GM19351 (cell line): ENCODE measurements around the gene ZBTB8OS.
A peak's percentile ranks its signal among the peaks of the same experiment; 100 is the strongest.
"Not testable (repeated sequence)": the region's sequence is repeated elsewhere in the genome, so short reads cannot be mapped to it uniquely, and the experiment has no call there.

Experiments used
- ATAC-seq: cut with Tn5 transposase; IDR thresholded peaks from one replicate; pipeline ENCODE4 v1.9.1; 2021; ENCODE audit warnings: mild to moderate bottlenecking, moderate library complexity; ENCODE audit not compliant: unreplicated experiment

The ZBTB8OS gene

DNA sequence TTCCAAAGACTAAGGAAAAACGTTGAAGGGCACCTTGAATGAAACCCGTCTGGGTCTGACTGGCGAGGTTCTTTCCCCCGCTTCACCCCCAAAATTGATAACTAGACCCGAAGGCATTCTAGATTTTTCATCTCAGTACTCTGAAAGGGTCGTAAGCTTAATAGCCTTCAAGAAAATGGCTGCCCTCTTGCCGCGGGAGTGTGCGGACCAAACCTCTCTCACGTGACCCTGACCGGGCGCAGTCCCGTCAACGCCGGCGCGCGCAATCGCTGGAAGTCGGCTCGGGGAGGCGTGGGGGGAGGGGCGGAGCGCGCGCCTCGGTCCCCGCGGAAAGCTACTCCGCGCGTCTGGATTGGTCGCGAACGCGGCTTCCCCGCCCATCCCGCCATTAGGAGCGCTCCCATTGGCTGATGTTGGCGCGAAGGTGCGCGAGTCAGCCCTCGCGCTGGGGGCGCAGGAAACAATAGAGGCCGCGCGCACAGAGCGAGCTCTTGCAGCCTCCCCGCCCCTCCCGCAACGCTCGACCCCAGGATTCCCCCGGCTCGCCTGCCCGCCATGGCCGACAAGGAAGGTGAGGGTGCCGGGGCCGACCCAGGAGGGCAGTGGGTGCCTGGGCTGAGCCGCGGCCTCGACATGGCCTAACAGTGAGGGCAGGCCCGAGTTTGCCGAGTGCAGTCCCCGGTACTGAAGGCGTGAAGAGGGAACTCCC lies 556 bp upstream of the ZBTB8OS start, which contains the start of gene RBBP4:
TSS of gene RBBP4 (plus strand) at position 457 of the 709 bp plus-strand sequence. CDS start at position 556, 99 bp downstream.
- peak; percentile 76 for ATAC-seq

GRCh38 chr1:32647308-32648134 lies 2.8 kb downstream of the ZBTB8OS start:
- no peak for ATAC-seq

DNA sequence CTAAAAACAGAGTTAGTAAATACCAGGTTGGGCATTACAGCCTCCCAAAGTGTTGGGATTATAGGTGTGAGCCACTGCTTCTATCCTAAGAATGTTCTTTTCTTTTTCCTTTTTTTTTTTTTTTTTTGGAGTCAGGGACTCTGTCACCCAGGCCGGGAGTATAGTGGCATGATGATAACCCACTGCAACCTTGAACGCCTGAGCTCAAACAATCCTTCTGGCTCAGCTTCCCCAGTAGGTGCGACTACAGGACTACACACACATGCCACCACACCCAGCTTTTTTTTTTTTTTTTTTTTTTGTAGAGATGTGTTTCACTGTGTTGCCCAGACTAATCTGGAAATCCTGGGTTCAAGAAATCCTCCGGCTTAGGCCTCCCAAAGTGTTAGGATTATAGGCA lies 5.9 kb downstream of the ZBTB8OS start:
- ATAC-seq: no peak

- ATAC-seq: not testable (repeated sequence)
Observed at GRCh38 chr1:32642292-32642827, 8.0 kb downstream of the ZBTB8OS start.

DNA sequence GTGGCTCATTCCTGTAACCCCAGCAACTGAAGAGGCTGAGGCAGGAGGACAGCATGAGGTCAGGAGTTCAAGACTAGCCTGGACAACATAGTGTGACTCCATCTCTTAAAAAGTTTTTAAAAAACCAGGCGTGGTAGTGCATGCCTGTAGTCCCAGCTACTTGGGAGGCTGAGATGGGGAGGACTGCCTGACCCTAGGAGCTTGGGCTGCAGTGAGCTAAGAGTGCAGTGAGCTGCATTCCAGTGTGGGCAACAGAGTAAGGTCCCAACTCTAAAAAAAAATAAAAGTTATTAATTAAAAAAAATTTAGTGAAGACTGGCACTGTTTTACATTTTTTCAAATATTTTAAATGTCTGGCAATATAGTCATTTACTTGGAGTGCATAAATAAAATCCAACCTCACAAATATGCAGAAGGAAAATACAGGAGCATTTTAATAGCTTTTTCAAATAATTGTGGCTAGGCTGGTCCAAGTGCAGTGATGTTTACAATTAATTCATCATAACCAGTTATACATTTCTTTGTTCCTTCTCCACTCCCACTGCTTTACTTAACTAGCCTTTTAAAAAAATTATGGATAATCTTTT lies 10.8 kb downstream of the ZBTB8OS start:
- ATAC-seq: no peak

GRCh38 chr1:32636914-32637645 lies 13.3 kb downstream of the ZBTB8OS start:
- ATAC-seq: no peak

- no peak for ATAC-seq
Observed at GRCh38 chr1:32635508-32636277, 14.7 kb downstream of the ZBTB8OS start.

- ATAC-seq: no peak
Observed at GRCh38 chr1:32632829-32633228, 17.5 kb downstream of the ZBTB8OS start.

GRCh38 chr1:32630173-32630572 lies 20.2 kb downstream of the ZBTB8OS start:
- not testable (repeated sequence) for ATAC-seq

- peak; percentile 65 for ATAC-seq
Observed at GRCh38 chr1:32627596-32628162, 22.7 kb downstream of the ZBTB8OS start.

DNA sequence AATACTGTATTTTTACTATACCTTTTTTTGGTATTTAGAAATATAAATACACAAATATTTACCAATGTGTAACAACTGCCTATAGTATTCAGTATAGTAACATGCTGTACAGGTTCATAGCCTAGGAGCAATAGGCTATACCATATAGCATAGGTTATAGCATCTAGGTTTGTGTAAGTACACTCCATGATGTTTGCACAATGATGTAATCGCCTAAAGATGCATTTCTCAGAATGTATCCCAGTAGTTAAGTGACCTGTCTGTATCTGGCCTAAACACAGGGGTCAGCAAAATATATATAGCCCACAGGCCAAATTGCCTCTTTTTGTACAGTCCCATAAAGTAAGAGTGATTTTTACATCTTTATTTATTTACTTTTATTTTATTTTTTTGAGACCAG lies 24.2 kb downstream of the ZBTB8OS start:
- ATAC-seq: no peak

DNA sequence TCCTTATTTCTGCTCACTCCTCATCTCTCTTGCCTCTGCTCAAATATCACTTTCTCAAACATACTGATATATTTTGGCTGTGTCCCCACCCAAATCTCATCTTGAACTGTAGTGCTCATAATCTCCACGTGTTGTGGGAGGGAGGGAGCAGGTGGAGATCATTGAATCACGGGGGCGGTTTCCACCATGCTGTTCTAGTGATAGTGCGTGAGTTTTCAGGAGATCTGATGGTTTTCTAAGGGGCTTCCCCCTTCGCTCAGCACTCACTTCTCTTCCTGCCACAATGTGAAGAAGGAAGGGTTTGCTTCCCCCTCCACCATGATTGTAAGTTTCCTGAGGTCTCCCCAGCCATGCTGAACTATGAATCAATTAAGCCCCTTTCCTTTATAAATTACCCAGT lies 26.6 kb downstream of the ZBTB8OS start:
- ATAC-seq: no peak

GRCh38 chr1:32622806-32623681 lies 27.3 kb downstream of the ZBTB8OS start:
- no peak for ATAC-seq

DNA sequence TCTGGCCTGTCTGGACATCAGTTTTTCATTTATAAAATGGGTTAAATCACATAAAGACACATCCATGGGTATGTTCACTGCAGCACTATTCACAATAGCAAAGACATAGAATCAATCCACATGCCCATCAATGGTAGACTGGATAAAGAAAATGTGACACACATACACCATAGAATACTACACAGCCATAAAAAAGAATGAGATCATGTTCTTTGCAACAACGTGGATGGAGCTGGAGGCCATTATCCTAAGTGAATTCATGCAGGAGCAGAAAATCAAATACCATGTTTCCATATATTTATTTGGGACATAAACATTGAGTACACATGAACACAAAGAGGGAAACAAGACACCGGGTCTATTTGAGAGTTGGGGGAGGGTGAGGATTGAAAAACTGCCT lies 28.1 kb downstream of the ZBTB8OS start:
- ATAC-seq: no peak

DNA sequence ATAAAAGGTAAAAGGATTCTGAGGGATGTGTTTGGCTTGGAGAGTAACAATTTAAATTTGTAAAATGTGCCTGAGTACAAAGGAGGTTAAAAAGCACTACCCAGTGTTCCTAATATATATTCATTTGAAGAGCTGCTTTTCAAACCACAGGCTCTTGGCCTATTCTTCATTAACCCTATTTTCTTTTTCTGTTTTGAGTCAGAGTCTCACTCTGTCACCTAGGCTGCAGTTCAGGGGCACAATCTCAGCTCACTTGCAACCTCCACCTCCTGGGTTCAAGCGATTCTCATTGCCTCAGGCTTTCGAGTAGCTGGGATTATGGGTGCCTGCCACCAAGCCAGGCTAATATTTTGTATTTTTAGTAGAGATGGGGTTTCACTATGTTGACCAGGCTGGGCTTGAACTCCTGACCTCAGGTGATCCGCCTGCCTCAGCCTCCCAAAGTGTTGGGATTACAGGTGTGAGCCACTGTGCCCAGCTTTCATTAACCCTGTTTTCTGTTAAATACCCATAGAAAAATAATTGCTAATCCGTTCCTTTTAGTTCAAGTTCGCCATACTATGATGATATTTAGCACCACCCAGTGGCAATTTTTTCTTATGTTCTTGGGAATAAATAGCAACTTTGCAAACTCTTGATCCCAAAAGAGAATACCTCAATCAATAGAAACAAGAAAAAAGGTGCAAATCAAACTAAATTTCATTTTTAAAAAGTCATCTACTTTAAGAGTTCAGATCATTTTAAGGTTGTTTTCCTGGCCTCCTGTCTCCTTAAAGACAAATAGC lies 30.5 kb downstream of the ZBTB8OS start:
- peak; percentile 89 for ATAC-seq

DNA sequence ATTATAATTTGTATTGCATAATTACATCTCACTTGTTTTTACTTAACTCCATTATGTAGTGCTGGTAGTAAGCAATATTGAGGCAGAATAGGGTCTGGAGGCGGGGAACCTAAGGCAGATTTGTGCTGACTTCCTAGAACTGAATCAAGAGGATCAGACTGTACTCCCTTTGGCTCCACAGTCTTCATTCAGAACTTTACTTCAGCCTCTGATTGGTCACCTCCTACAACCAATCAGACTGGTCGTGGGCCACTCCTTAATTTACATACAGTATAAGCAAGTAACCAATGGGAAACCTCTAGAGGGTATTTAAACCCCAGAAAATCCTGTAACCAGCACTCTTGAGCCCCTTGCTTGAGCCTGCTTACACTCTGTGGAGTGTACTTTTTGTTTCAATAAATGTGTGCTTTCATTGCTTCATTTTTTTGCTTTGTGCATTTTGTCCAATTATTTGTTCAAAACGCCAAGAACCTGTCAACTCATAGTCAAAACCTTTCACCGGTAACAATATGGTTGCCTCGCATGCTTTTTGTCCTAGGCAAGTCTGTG lies 31.6 kb downstream of the ZBTB8OS start:
- no peak for ATAC-seq

DNA sequence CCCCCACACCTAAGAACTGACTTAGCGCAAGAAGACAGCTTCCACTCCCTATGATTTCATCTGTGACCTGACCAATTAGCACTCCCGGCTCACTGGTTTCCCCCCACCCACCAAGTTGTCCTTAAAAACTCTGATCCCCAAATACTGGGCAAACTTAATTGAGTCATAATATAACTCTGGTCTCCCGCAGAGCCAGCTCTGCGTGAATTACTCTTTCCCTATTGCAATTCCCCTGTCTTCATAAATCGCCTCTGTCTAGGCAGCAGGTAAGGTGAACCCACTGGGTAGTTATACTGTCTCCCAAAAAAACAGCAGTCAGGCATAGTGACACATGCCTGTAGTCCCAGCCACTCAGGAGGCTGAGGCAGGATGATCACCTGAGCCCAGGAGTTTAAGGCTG lies 36.9 kb downstream of the ZBTB8OS start:
- ATAC-seq: no peak
